Measurements from ENCODE around the gene TCF12.

DNA sequence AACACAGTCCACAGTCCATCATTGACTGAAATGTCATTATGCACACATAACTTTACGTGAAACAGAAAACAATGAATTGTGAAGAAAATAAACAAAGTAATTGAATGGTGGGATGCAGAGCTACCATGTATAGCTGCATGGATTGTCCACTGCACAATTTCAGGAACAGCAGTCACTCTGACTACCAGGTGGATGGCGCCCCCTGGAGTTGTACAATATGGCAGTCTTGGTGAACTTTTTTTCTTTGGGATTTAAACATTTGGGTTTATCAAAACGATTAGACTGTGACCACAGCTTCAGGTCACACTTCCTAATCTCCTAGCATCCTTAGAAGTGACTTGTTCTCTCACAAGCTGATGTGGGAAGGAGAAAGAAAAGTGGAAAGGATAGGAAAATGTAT is 48.9 kb upstream of the TCF12 start:
- no peak for TF ChIP-seq POLR2A (IDR thresholded peaks at IDR 0.05)
- TF ChIP-seq, protein P1, sequence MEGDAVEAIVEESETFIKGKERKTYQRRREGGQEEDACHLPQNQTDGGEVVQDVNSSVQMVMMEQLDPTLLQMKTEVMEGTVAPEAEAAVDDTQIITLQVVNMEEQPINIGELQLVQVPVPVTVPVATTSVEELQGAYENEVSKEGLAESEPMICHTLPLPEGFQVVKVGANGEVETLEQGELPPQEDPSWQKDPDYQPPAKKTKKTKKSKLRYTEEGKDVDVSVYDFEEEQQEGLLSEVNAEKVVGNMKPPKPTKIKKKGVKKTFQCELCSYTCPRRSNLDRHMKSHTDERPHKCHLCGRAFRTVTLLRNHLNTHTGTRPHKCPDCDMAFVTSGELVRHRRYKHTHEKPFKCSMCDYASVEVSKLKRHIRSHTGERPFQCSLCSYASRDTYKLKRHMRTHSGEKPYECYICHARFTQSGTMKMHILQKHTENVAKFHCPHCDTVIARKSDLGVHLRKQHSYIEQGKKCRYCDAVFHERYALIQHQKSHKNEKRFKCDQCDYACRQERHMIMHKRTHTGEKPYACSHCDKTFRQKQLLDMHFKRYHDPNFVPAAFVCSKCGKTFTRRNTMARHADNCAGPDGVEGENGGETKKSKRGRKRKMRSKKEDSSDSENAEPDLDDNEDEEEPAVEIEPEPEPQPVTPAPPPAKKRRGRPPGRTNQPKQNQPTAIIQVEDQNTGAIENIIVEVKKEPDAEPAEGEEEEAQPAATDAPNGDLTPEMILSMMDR (IDR thresholded peaks at IDR 0.05): peak; percentile 33 to 69 (median 61)
